LoVo (cell line): ENCODE data around the gene TGIF1.
"Not testable (repeated sequence)": the region's sequence is repeated elsewhere in the genome, so short reads cannot be mapped to it uniquely, and the experiment has no call there.

Experiments used
- DNase-seq: peaks from one replicate; pipeline ENCODE4 v3.0.0-alpha.2; 2016; ENCODE audit warnings: low spot score

TGIF1 gene

GRCh38 chr18:3455907-3456685 is 6.1 kb downstream of the TGIF1 start:
- DNase-seq: peak; percentile 58

DNA sequence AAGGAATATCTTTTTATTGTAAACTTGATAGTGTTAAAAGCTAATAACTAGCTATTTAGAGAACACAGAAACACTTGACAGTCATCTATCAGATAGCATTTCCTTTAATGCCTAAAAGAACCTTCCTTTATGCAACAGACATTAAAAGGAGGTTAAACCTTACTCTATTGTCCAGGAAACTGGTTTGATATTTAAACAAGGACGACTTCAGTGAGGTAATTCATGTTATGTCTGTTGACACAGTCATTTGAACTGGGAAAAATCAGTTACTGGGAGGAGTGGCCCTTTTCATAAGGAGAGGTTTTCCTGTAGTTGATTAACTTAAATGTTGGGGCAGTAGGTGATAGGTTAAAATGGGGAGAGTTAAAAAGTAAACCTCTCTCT is 6.7 kb downstream of the TGIF1 start:
- DNase-seq: peak; percentile 59

GRCh38 chr18:3457261-3457724 is 7.3 kb downstream of the TGIF1 start:
- no peak for DNase-seq

DNA sequence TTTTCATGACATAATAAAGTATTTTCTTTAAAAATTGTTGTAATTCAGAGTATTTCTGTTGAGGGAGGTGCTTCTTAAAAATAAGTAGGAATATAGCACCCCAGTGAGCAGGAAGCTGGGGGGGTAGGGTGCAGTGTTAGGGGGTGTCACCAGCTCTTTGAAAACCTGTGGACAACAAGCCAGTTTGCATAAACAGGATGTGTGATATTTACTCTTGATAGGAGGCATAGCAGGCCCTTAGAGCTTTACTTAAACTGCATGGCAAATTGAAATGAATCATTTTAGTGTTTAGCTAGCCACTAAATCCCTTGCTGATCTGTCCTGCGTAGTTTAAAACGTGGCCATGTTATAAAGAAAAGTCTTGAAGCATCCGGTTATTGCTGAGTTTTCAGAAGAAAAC is 8.4 kb downstream of the TGIF1 start:
- no peak for DNase-seq

GRCh38 chr18:3458952-3459853 is 9.2 kb downstream of the TGIF1 start:
- DNase-seq: no peak

- no peak for DNase-seq
These were observed 10.9 kb downstream of the TGIF1 start for GRCh38 chr18:3460823-3461398.

DNA sequence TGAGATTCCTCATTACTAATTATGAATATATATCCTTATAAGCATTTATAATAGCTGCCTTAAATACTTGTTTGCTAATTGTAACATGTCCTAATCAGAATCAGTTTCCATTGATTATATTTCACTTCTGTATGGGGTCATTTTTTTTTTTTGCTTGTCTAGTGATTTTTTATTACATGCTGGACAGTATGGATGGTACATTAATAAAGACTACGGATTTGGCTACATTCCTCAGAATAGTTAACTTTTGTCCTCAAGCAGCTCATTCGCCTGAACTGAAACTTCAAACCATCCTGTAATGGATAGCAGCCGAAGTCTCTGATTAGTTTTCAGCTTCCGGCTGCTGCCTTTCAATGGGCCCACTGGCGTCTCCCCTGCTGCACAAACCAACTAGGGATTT is 11.7 kb downstream of the TGIF1 start:
- no peak for DNase-seq

DNA sequence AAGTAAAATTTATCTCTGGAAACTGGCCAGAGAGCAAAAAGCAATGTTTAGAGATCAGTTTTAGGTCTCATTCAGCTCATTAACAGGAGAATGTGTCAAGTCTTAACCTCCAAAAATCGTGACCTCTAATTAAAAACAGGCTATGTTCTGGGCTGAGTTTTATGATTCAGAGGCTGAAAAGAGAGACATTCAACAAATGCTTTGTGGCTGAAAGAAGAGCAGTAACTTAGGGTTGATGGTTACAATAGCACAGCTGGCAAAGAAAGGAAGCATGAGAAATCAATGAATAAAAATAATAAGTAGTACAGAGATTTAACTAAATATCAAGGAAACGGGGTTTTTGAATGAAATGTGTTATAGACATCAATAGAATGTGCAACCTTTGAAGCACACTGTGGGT is 13.1 kb downstream of the TGIF1 start:
- DNase-seq: no peak

GRCh38 chr18:3466045-3466444 is 16.1 kb downstream of the TGIF1 start:
- DNase-seq: no peak

DNA sequence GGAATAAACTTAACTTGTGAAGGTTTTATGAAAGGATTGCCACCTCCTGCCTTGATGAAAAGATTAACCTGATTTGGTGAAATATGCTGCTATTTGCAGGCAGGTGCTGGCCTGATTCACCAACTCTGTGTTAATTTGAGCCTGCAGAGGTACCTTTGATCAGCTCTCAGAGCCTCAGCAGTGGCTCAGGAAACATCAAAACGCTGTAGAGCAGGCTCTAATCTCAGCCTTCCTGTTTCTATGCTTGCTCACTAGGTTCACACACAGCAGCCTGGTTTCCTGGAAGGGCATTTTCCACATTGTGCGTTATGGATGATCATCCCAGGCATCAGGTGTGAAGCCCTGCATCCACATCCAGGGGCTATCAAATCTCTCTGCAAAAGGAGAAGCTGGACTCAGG is 16.9 kb downstream of the TGIF1 start:
- no peak for DNase-seq

DNA sequence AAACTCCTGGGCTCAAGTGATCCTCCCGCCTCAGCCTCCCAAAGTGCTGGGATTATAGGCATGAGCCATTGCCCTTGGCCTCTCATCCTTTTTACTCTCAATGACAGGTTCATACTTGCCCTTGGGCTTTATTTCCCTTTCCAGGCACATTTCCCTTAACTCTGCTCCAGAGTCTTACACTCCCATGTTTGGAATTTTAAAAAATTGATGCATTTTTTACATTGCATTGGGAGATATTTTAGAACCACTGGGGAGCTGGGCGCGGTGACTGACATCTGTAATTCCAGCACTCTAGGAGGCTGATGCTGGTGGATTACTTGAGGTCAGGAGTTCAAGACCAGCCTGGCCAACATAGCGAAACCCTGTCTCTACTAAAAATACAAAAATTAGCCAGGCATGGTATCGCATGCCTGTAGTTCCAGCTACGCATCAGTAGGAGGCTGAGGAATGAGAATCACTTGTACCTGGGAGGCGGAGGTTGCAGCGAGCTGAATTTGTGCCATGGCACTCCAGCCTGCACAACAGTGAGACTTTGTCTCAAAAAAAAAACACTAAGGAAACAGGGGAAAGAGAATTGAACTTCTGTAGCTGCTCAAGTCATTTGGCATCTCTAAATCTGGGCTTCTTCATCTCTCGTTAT is 18.2 kb downstream of the TGIF1 start:
- DNase-seq: no peak

DNA sequence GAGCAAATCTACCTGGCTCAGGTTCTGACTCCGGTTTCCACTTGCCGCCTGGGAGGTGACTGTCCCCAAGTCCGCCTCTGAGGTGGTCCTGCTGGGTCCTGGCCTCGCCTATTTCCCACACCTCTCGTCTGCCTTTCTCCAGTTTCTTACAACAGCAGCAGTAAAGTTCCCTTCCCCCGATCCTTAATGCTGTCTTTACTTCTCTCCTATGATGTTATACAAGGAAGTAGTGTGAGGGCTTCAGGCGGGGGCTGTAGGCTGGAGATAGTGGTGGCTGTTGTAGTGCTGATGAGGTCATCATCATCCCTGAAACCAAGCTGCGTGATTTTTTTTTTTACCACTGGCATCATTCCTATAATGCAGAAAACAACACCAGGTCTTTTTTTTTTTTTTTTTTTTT is 18.9 kb downstream of the TGIF1 start:
- no peak for DNase-seq

DNA sequence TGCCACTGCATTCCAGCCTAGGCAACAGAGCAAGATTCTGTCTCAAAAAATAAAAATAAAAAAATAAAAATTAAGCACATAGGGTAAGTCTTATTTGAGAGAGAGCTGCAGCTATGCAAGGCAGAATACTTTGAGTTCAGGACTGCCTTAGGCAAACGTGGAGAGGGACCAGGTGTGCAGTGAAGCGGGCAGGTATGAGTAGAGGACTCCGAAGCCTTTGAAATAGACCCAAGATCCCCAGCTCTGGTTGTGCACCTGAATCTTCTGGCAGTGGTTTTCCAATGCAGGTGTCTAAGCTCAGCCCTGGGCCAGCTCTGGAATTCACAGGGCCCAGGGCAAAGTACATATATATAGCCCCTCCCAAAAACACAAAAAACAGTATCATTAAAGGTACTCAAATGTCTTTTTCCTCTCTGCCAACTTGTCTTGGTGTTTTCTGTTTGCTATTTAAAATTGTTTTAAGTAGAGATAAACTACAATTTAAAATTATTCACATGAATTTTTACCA is 21.2 kb downstream of the TGIF1 start:
- no peak for DNase-seq

GRCh38 chr18:3472121-3472520 is 22.1 kb downstream of the TGIF1 start:
- DNase-seq: not testable (repeated sequence)

- no peak for DNase-seq
These were observed 22.9 kb downstream of the TGIF1 start for GRCh38 chr18:3472681-3473544.

- DNase-seq: no peak
These were observed 28.4 kb downstream of the TGIF1 start for GRCh38 chr18:3478262-3478978.

- no peak for DNase-seq
These were observed 30.1 kb downstream of the TGIF1 start for GRCh38 chr18:3479978-3480509.

DNA sequence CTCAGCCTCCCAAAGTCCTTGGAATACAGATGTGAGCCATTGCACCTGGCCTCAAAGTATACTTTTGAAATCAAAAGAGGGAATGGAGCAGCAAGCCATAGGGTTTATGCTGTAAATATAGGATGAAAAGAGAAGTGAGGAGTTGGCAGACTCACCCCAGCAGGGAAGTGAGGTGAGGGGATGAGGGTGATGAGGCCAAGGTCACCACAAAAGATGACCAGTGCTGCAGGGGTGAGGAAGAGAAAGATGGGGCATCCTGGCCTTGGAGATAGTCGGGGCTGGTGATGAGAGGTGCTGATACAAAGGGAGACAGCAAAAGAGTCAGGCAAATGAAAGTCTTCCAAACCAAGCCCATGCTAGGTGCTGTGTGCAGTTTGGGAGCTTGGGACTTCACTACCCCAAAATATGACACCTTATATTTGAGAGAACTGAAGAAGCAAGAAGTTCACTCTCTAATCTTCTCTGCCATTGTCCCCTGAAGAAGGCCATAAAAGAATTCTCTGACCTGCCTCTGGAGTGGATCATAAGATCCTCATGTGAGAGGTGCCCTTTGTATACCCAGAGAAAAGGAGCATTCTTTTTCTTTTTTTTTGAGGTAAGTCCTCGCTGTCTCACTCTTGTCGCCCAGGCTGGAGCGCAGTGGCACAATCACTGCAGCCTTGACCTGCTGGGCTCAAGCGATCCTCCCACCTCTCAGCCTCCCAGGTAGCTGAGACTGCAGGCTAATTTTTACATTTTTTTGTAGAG is 31.0 kb downstream of the TGIF1 start:
- DNase-seq: no peak

GRCh38 chr18:3481696-3482210 is 31.8 kb downstream of the TGIF1 start:
- DNase-seq: no peak
